Hepatocyte (in vitro differentiated cells): ENCODE results near the gene ARID3A. TPM values are rescaled to one million over a fixed set of nuclear protein-coding genes. Genes with fewer than 3 reads are reported as not detected.
A peak's percentile ranks its signal among the peaks of the same experiment; 100 is the strongest.
"Not testable (repeated sequence)": the region's sequence is repeated elsewhere in the genome, so short reads cannot be mapped to it uniquely, and the experiment has no call there.

Experiments
- DNase-seq: peaks from one replicate; pipeline ENCODE4 v3.0.0-alpha.2; 2016; ENCODE audit warnings: low spot score
- H2AFZ ChIP-seq: fragments of 200-600 bp; sonication (generic); 2 replicates; pipeline ENCODE4 v1.6.0; 2016; ENCODE audit warnings: antibody characterized with exemption, mild to moderate bottlenecking
- H3K27ac ChIP-seq: fragments of 200-600 bp; sonication (generic); 2 replicates; pipeline ENCODE4 v1.5.1; 2016; ENCODE audit warnings: mild to moderate bottlenecking
- H3K27me3 ChIP-seq: fragments of 200-600 bp; sonication (generic); 2 replicates; pipeline ENCODE4 v1.6.1; 2016
- H3K36me3 ChIP-seq: fragments of 200-600 bp; sonication (generic); replicated peaks from 2 replicates; pipeline ENCODE4 v1.5.1; 2016; ENCODE audit warnings: low read depth; ENCODE audit not compliant: insufficient read depth
- H3K4me1 ChIP-seq: fragments of 200-600 bp; sonication (generic); 2 replicates; pipeline ENCODE4 v1.5.1; 2016; ENCODE audit warnings: mild to moderate bottlenecking, moderate library complexity; ENCODE audit not compliant: insufficient read depth
- H3K4me2 ChIP-seq: fragments of 200-600 bp; sonication (generic); 2 replicates; pipeline ENCODE4 v1.6.0; 2016
- H3K4me3 ChIP-seq: fragments of 200-600 bp; sonication (generic); 2 replicates; pipeline ENCODE4 v1.5.1; 2016; ENCODE audit warnings: mild to moderate bottlenecking
- H3K79me2 ChIP-seq: fragments of 200-600 bp; sonication (generic); 2 replicates; pipeline ENCODE4 v1.6.0; 2017; ENCODE audit warnings: mild to moderate bottlenecking
- H3K9me2 ChIP-seq: fragments of 200-600 bp; sonication (generic); replicated peaks from 2 replicates; pipeline ENCODE4 v1.6.0; 2017; ENCODE audit warnings: mild to moderate bottlenecking; ENCODE audit not compliant: insufficient read depth
- H3K9me3 ChIP-seq: fragments of 200-600 bp; sonication (generic); 2 replicates; pipeline ENCODE4 v1.5.1; 2016; ENCODE audit warnings: low read depth, mild to moderate bottlenecking
- H4K20me1 ChIP-seq: fragments of 200-600 bp; sonication (generic); 2 replicates; pipeline ENCODE4 v1.6.0; 2016; ENCODE audit warnings: mild to moderate bottlenecking; ENCODE audit not compliant: insufficient read depth, poor library complexity, severe bottlenecking
- CTCF ChIP-seq: fragments of 200-600 bp; sonication (generic); IDR thresholded peaks from 2 replicates; pipeline ENCODE4 v1.5.1; 2016; ENCODE audit warnings: antibody characterized with exemption, mild to moderate bottlenecking; ENCODE audit not compliant: poor library complexity
- EZH2 ChIP-seq: fragments of 200-600 bp; sonication (generic); IDR thresholded peaks from 2 replicates; pipeline ENCODE4 v1.6.1; 2016; ENCODE audit warnings: antibody characterized with exemption, mild to moderate bottlenecking, borderline replicate concordance
- EZH2phosphoT487 ChIP-seq: fragments of 200-600 bp; sonication (generic); IDR thresholded peaks from one replicate; pipeline ENCODE4 v1.6.1; 2018; ENCODE audit warnings: antibody characterized with exemption, mild to moderate bottlenecking, low read depth, moderate library complexity; ENCODE audit not compliant: unreplicated experiment, severe bottlenecking
- WGBS: methylation state at CpG from one replicate; pipeline ENCODE4 v1.1.6; 2016; ENCODE audit warnings: low lambda C conversion rate; ENCODE audit errors: missing lambda C conversion rate; 5-methylcytosine and 5-hydroxymethylcytosine counted together
- polyA plus RNA-seq: library from polyadenylated mRNA; unstranded; fragments of >200 nt; fragmentation: Nextera tagmentation; extraction: Ambion mirVana; gene quantifications from 2 replicates; pipeline ENCODE4 v1.2.1, GENCODE V29; 2016
- small RNA-seq: library from RNA; depleted of rRNA; stranded (forward); fragments of <200 nt; gene quantifications from one replicate; pipeline ENCODE3, GENCODE V24; 2014
- total RNA-seq: library from RNA; depleted of rRNA; stranded (reverse); fragments of >200 nt; gene quantifications from 2 replicates; pipeline ENCODE4 v1.2.3, GENCODE V29; 2014

ARID3A gene
- total and polyA plus RNA-seq, 2 experiments from 2014 or later, result 122 to 180 TPM

- peaks cover 43% of the 10 kb centered on the region for H3K4me1 ChIP-seq
- H3K4me3 ChIP-seq, result peak overlapping the region; percentile 29
- no peak overlapping the region for H2AFZ ChIP-seq
Measured at GRCh38 chr19:1019980-1020867, 94.4 kb downstream of the ARID3A start.

GRCh38 chr19:1020868-1021425 is 95.1 kb downstream of the ARID3A start, which contains the start of gene TMEM259:
TMEM259 (minus strand) TSS chr19:1021123; CDS start chr19:1020996, 127 bp downstream.
- no peak for TF ChIP-seq EZH2
- TF ChIP-seq EZH2phosphoT487, result no peak
- no peak for TF ChIP-seq CTCF
- WGBS, result under 1% methylated on average over 32 of the region's 68 CpGs
- H4K20me1 ChIP-seq, result peaks cover 46% of the 10 kb centered on the region
- peak within 1 kb of the TSS; percentile 99 for H3K4me2 ChIP-seq
- no peaks in the 10 kb centered on the region for H3K27me3 ChIP-seq
- H3K36me3 ChIP-seq, result no peaks in the 10 kb centered on the region
- peaks cover 58% of the 10 kb centered on the region for H3K79me2 ChIP-seq
- DNase-seq, result peak; percentile 100
- H3K27ac ChIP-seq, result peak within 1 kb of the TSS; percentile 78
- no peaks in the 10 kb centered on the region for H3K9me2 ChIP-seq
- no peak within 1 kb of the TSS for H2AFZ ChIP-seq
- H3K9me3 ChIP-seq, result no peaks in the 10 kb centered on the region
- H3K4me1 ChIP-seq, result peaks cover 46% of the 10 kb centered on the region
- H3K4me3 ChIP-seq, result peak within 1 kb of the TSS; percentile 29

More at GRCh38 chr19:1019980-1020867, 94.4 kb downstream of the ARID3A start:
- Histone ChIP-seq H3K27ac (peak overlapping the region; percentile 42), H3K9me3 (no peaks in the 10 kb centered on the region), H4K20me1 (peaks cover 53% of the 10 kb centered on the region), H3K79me2 (peaks cover 60% of the 10 kb centered on the region), H3K27me3 (no peaks in the 10 kb centered on the region), H3K9me2 (no peaks in the 10 kb centered on the region), H3K4me2 (peak overlapping the region; percentile 99), H3K36me3 (no peaks in the 10 kb centered on the region)
- TF ChIP-seq CTCF (no peak), EZH2phosphoT487 (no peak), EZH2 (no peak)
- 6% methylated on average over 34 of the region's 60 CpGs for WGBS
- no peak for DNase-seq

- WGBS, result 91% methylated on average over 5 of the region's 5 CpGs
- not testable (repeated sequence) for DNase-seq
Measured at GRCh38 chr19:1023883-1024188, 98.0 kb downstream of the ARID3A start.

GRCh38 chr19:1025080-1025479 is 99.2 kb downstream of the ARID3A start:
- 96% methylated on average over 6 of the region's 6 CpGs for WGBS
- not testable (repeated sequence) for H3K9me2 ChIP-seq, H2AFZ ChIP-seq, DNase-seq, H3K9me3 ChIP-seq, H3K36me3 ChIP-seq, H3K27me3 ChIP-seq, H3K4me3 ChIP-seq
- Histone ChIP-seq H4K20me1 (peaks cover 24% of the 10 kb centered on the region), H3K4me1 (peaks cover 21% of the 10 kb centered on the region), H3K27ac (peak overlapping the region; percentile 100), H3K79me2 (peaks cover 53% of the 10 kb centered on the region), H3K4me2 (peak overlapping the region; percentile 100)

More at GRCh38 chr19:1023883-1024188, 98.0 kb downstream of the ARID3A start:
- not testable (repeated sequence) for H3K36me3 ChIP-seq, H3K27me3 ChIP-seq, H3K9me2 ChIP-seq, H2AFZ ChIP-seq, H3K4me3 ChIP-seq, H3K27ac ChIP-seq, H3K4me2 ChIP-seq, H3K9me3 ChIP-seq
- peaks cover 25% of the 10 kb centered on the region for H4K20me1 ChIP-seq
- H3K79me2 ChIP-seq, result peaks cover 53% of the 10 kb centered on the region
- H3K4me1 ChIP-seq, result peaks cover 22% of the 10 kb centered on the region

Small RNA genes lying within 50 kb of the gene (small RNA-seq; reads per million reads assigned to genes)
- gene RNU6-2 (0.31 reads per million, percentile 8 among the genes with 10 or more reads in this experiment), gene RNU6-9 (0.12 reads per million)

Other genes with a start within 250 kb of the ARID3A start
- 106 and 131 TPM in 2 replicates for gene FSTL3, start 249.6 kb upstream of the ARID3A start, total RNA-seq
- 171 and 209 TPM in 2 replicates for gene FSTL3, start 249.6 kb upstream of the ARID3A start, polyA plus RNA-seq
- 0.16 and 2.4 TPM in 2 replicates for gene PRSS57, start 230.6 kb upstream of the ARID3A start, total RNA-seq
- 1.2 TPM in 1 of 2 replicates, not detected in the other for gene PRSS57, start 230.6 kb upstream of the ARID3A start, polyA plus RNA-seq
- gene PALM, start 217.1 kb upstream of the ARID3A start, total RNA-seq, result 27.2 and 34.9 TPM in 2 replicates
- 22.1 and 23.0 TPM in 2 replicates for gene PALM, start 217.1 kb upstream of the ARID3A start, polyA plus RNA-seq
- 35.7 and 43.7 TPM in 2 replicates for gene MISP, start 174.9 kb upstream of the ARID3A start, total RNA-seq
- gene MISP, start 174.9 kb upstream of the ARID3A start, polyA plus RNA-seq, result 38.4 and 50.9 TPM in 2 replicates
- 144 and 178 TPM in 2 replicates for gene PTBP1, start 128.6 kb upstream of the ARID3A start, total RNA-seq
- gene PTBP1, start 128.6 kb upstream of the ARID3A start, polyA plus RNA-seq, result 204 and 219 TPM in 2 replicates
- 7.6 and 11.1 TPM in 2 replicates for gene PLPPR3, start 104.1 kb upstream of the ARID3A start, total RNA-seq
- 11.4 and 11.7 TPM in 2 replicates for gene PLPPR3, start 104.1 kb upstream of the ARID3A start, polyA plus RNA-seq
- gene AZU1, start 98.2 kb upstream of the ARID3A start, total RNA-seq, result not detected in 2 replicates
- gene AZU1, start 98.2 kb upstream of the ARID3A start, polyA plus RNA-seq, result 0.94 TPM in 1 of 2 replicates, not detected in the other
- gene PRTN3, start 85.0 kb upstream of the ARID3A start, total RNA-seq, result not detected in 2 replicates
- gene PRTN3, start 85.0 kb upstream of the ARID3A start, polyA plus RNA-seq, result not detected in 2 replicates
- gene ELANE, start 73.7 kb upstream of the ARID3A start, total RNA-seq, result 0.83 and 1.2 TPM in 2 replicates
- 0.81 and 3.0 TPM in 2 replicates for gene ELANE, start 73.7 kb upstream of the ARID3A start, polyA plus RNA-seq
- 3.3 and 9.0 TPM in 2 replicates for gene CFD, start 66.4 kb upstream of the ARID3A start, total RNA-seq
- gene CFD, start 66.4 kb upstream of the ARID3A start, polyA plus RNA-seq, result 8.2 and 11.2 TPM in 2 replicates
- 24.4 and 32.1 TPM in 2 replicates for gene MED16, start 32.8 kb upstream of the ARID3A start, total RNA-seq
- 80.9 and 111 TPM in 2 replicates for gene MED16, start 32.8 kb upstream of the ARID3A start, polyA plus RNA-seq
- not detected in 2 replicates for gene RNU6-9, start 32.6 kb upstream of the ARID3A start, total RNA-seq
- gene RNU6-9, start 32.6 kb upstream of the ARID3A start, polyA plus RNA-seq, result not detected in 2 replicates
- gene R3HDM4, start 12.8 kb upstream of the ARID3A start, total RNA-seq, result 42.2 and 44.1 TPM in 2 replicates
- 86.6 and 88.2 TPM in 2 replicates for gene R3HDM4, start 12.8 kb upstream of the ARID3A start, polyA plus RNA-seq
- 1.3 and 1.4 TPM in 2 replicates for gene KISS1R, start 8.7 kb upstream of the ARID3A start, total RNA-seq
- gene KISS1R, start 8.7 kb upstream of the ARID3A start, polyA plus RNA-seq, result 2.1 and 4.2 TPM in 2 replicates
- 57.8 and 60.0 TPM in 2 replicates for gene WDR18, start 58.3 kb downstream of the ARID3A start, total RNA-seq
- 160 and 169 TPM in 2 replicates for gene WDR18, start 58.3 kb downstream of the ARID3A start, polyA plus RNA-seq
- 0.30 and 0.64 TPM in 2 replicates for gene GRIN3B, start 74.4 kb downstream of the ARID3A start, total RNA-seq
- 0.48 and 0.49 TPM in 2 replicates for gene GRIN3B, start 74.4 kb downstream of the ARID3A start, polyA plus RNA-seq
- 108 and 169 TPM in 2 replicates for gene TMEM259, start 95.1 kb downstream of the ARID3A start, total RNA-seq
- gene TMEM259, start 95.1 kb downstream of the ARID3A start, polyA plus RNA-seq, result 311 and 383 TPM in 2 replicates
- gene RNU6-2, start 95.5 kb downstream of the ARID3A start, total RNA-seq, result not detected in 2 replicates
- not detected in 2 replicates for gene RNU6-2, start 95.5 kb downstream of the ARID3A start, polyA plus RNA-seq
- gene CNN2, start 100.6 kb downstream of the ARID3A start, total RNA-seq, result 88.5 and 115 TPM in 2 replicates
- gene CNN2, start 100.6 kb downstream of the ARID3A start, polyA plus RNA-seq, result 229 and 247 TPM in 2 replicates
- gene ABCA7, start 114.1 kb downstream of the ARID3A start, total RNA-seq, result 8.2 and 17.8 TPM in 2 replicates
- gene ABCA7, start 114.1 kb downstream of the ARID3A start, polyA plus RNA-seq, result 26.8 and 38.1 TPM in 2 replicates
- 11.0 and 12.9 TPM in 2 replicates for gene ARHGAP45, start 141.1 kb downstream of the ARID3A start, total RNA-seq
- 16.0 and 18.3 TPM in 2 replicates for gene ARHGAP45, start 141.1 kb downstream of the ARID3A start, polyA plus RNA-seq
- gene POLR2E, start 169.3 kb downstream of the ARID3A start, total RNA-seq, result 126 and 170 TPM in 2 replicates
- gene POLR2E, start 169.3 kb downstream of the ARID3A start, polyA plus RNA-seq, result 326 and 328 TPM in 2 replicates
- 524 and 539 TPM in 2 replicates for gene GPX4, start 178.0 kb downstream of the ARID3A start, total RNA-seq
- gene GPX4, start 178.0 kb downstream of the ARID3A start, polyA plus RNA-seq, result 729 and 735 TPM in 2 replicates
- gene SBNO2, start 248.2 kb downstream of the ARID3A start, total RNA-seq, result 15.2 and 15.6 TPM in 2 replicates
- 12.7 and 16.2 TPM in 2 replicates for gene SBNO2, start 248.2 kb downstream of the ARID3A start, polyA plus RNA-seq